Mucosa of rectum (tissue), 2 donors: ENCODE results near the gene CST3.

ENCODE experiments used
- H3K27ac ChIP-seq, 2 donors: one replicate each; pipeline ENCODE4 v1.7.0; 2013; ENCODE audit warnings: inconsistent platforms in 2 of 2, low read depth in 2 of 2, low read length in 2 of 2
- H3K27me3 ChIP-seq, 2 donors: one replicate each; pipeline ENCODE4 v1.7.0; 2013; ENCODE audit warnings: low read length in 2 of 2; ENCODE audit not compliant: control insufficient read depth in 2 of 2, insufficient read depth in 2 of 2
- H3K36me3 ChIP-seq, 2 donors: one replicate each; pipeline ENCODE4 v1.7.0; 2013; ENCODE audit warnings: low read length in 2 of 2; ENCODE audit not compliant: control insufficient read depth in 2 of 2, insufficient read depth in 2 of 2
- H3K4me1 ChIP-seq, 2 donors: one replicate each; pipeline ENCODE4 v1.7.0; 2013; ENCODE audit warnings: low read length in 2 of 2, mild to moderate bottlenecking in 1 of 2; ENCODE audit not compliant: control insufficient read depth in 2 of 2, insufficient read depth in 2 of 2
- H3K4me3 ChIP-seq, 2 donors: one replicate each; pipeline ENCODE4 v1.7.0; 2013; ENCODE audit warnings: low read length in 2 of 2
- H3K9ac ChIP-seq, 2 donors: one replicate each; pipeline ENCODE4 v1.7.0; 2013; ENCODE audit warnings: low read length in 2 of 2, low read depth in 1 of 2, mild to moderate bottlenecking in 1 of 2
- H3K9me3 ChIP-seq, 2 donors: one replicate each; pipeline ENCODE4 v1.7.0; 2013; ENCODE audit warnings: low read length in 2 of 2; ENCODE audit not compliant: control insufficient read depth in 2 of 2
- donor health status: healthy.
- donor health status: Normal muscosa, but diverticular disease.

Gene CST3

GRCh38 chr20:23629542-23630391 lies 8.0 kb downstream of the CST3 start:
- peaks cover 13 to 19% of the 10 kb centered on the region in 2 donors for H3K36me3 ChIP-seq
- H3K4me3 ChIP-seq: no peak overlapping the region
- H3K4me1 ChIP-seq: peaks cover 6 to 20% of the 10 kb centered on the region in 2 donors
- no peaks in the 10 kb centered on the region for H3K27me3 ChIP-seq
- peak overlapping the region; percentile 64 to 75 for H3K27ac ChIP-seq
- no peaks in the 10 kb centered on the region for H3K9me3 ChIP-seq
- peak overlapping the region in 1 of 2 donors; percentile 29 for H3K9ac ChIP-seq

GRCh38 chr20:23629017-23629541 lies 8.7 kb downstream of the CST3 start:
- H3K4me3 ChIP-seq: no peak overlapping the region
- peak overlapping the region in 1 of 2 donors; percentile 29 for H3K9ac ChIP-seq
- no peaks in the 10 kb centered on the region for H3K27me3 ChIP-seq
- peaks cover 9 to 14% of the 10 kb centered on the region in 2 donors for H3K36me3 ChIP-seq
- peak overlapping the region; percentile 64 to 75 for H3K27ac ChIP-seq
- peaks cover 6 to 17% of the 10 kb centered on the region in 2 donors for H3K4me1 ChIP-seq
- no peaks in the 10 kb centered on the region for H3K9me3 ChIP-seq

GRCh38 chr20:23628402-23629016 lies 9.2 kb downstream of the CST3 start:
- no peaks in the 10 kb centered on the region for H3K9me3 ChIP-seq
- no peak overlapping the region for H3K4me3 ChIP-seq
- peak overlapping the region; percentile 27 to 44 for H3K27ac ChIP-seq
- peaks cover 6 to 17% of the 10 kb centered on the region in 2 donors for H3K4me1 ChIP-seq
- H3K36me3 ChIP-seq: peaks cover 4 to 10% of the 10 kb centered on the region in 2 donors
- no peak overlapping the region for H3K9ac ChIP-seq
- H3K27me3 ChIP-seq: no peaks in the 10 kb centered on the region

- Histone ChIP-seq H3K27ac (no peak overlapping the region), H3K36me3 (peaks cover 0 to 2% of the 10 kb centered on the region in 2 donors), H3K9me3 (no peaks in the 10 kb centered on the region), H3K9ac (no peak overlapping the region), H3K4me3 (no peak overlapping the region), H3K27me3 (no peaks in the 10 kb centered on the region), H3K4me1 (peaks cover 10 to 20% of the 10 kb centered on the region in 2 donors)
These were observed 10.3 kb downstream of the CST3 start for GRCh38 chr20:23627501-23627900.

GRCh38 chr20:23626040-23626620 lies 11.6 kb downstream of the CST3 start:
- H3K27me3 ChIP-seq: no peaks in the 10 kb centered on the region
- H3K9ac ChIP-seq: no peak overlapping the region
- H3K9me3 ChIP-seq: no peaks in the 10 kb centered on the region
- H3K4me3 ChIP-seq: no peak overlapping the region
- H3K36me3 ChIP-seq: no peaks in the 10 kb centered on the region
- no peak overlapping the region for H3K27ac ChIP-seq
- H3K4me1 ChIP-seq: peaks cover 10 to 20% of the 10 kb centered on the region in 2 donors

- Histone ChIP-seq H3K4me1 (peaks cover 9 to 20% of the 10 kb centered on the region in 2 donors), H3K36me3 (no peaks in the 10 kb centered on the region), H3K27me3 (no peaks in the 10 kb centered on the region), H3K4me3 (no peak overlapping the region), H3K27ac (no peak overlapping the region), H3K9me3 (no peaks in the 10 kb centered on the region), H3K9ac (no peak overlapping the region)
These were observed 12.4 kb downstream of the CST3 start for GRCh38 chr20:23625236-23625964.

GRCh38 chr20:23624324-23624691 lies 13.4 kb downstream of the CST3 start:
- Histone ChIP-seq H3K27ac (peak overlapping the region in 1 of 2 donors; percentile 26), H3K4me1 (peaks cover 4 to 15% of the 10 kb centered on the region in 2 donors), H3K27me3 (no peaks in the 10 kb centered on the region), H3K9me3 (no peaks in the 10 kb centered on the region), H3K36me3 (no peaks in the 10 kb centered on the region), H3K4me3 (no peak overlapping the region), H3K9ac (no peak overlapping the region)

- peak overlapping the region in 1 of 2 donors; percentile 26 for H3K27ac ChIP-seq
These were observed 14.0 kb downstream of the CST3 start for GRCh38 chr20:23623666-23624323.

GRCh38 chr20:23622839-23623343 lies 14.9 kb downstream of the CST3 start:
- Histone ChIP-seq H3K4me1 (peaks cover 4 to 6% of the 10 kb centered on the region in 2 donors), H3K9me3 (no peaks in the 10 kb centered on the region), H3K4me3 (peak overlapping the region; percentile 2 to 56), H3K27me3 (no peaks in the 10 kb centered on the region), H3K36me3 (no peaks in the 10 kb centered on the region), H3K9ac (peak overlapping the region in 1 of 2 donors; percentile 24), H3K27ac (peak overlapping the region; percentile 72 to 80)

More at GRCh38 chr20:23623666-23624323, 14.0 kb downstream of the CST3 start:
- Histone ChIP-seq H3K9ac (no peak overlapping the region), H3K36me3 (no peaks in the 10 kb centered on the region), H3K27me3 (no peaks in the 10 kb centered on the region), H3K4me1 (peaks cover 4 to 9% of the 10 kb centered on the region in 2 donors), H3K4me3 (no peak overlapping the region), H3K9me3 (no peaks in the 10 kb centered on the region)
